GM21390 (cell line): ENCODE results near the gene MORC2.

Experiments used
- ATAC-seq: cut with Tn5 transposase; IDR thresholded peaks from one replicate; pipeline ENCODE4 v1.9.1; 2021; ENCODE audit not compliant: unreplicated experiment

The MORC2 gene

DNA sequence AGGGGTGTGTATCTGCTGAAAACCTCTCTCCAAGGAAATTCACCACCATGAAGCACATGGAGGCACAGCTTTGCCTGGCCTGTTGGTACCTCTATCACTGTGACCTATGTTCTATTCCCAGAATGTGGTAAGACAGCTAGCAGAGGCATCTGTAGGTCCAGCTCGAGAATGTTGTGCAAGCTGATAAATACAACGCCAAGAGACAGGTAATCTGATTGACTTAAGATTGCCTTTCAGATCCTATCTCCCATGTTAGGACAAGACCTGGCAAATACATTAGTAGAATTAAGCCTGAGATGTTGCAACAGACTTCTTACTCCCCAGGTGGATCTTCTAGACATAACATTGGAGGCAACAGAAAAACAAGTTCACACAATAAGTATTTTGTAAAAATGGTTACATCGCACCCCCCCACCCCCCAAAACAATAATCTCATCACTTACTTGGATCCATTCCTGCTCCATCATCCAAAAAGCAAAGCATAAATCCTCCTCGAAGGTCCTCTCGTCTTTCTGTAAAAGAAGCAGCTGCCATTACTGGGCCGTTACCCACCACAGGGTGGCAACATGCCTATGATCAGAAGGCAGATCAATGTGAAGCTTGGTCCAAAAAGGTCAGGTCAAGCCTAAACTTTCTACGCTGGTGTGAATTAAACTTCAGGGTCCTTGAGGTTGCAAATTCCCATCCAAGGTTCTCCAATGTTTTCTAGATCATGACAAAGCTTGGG lies 18.5 kb downstream of the MORC2 start:
- no peak for ATAC-seq

GRCh38 chr22:30948930-30949342 lies 19.6 kb downstream of the MORC2 start:
- ATAC-seq, result no peak

- ATAC-seq, result no peak
Measured at GRCh38 chr22:30947816-30948454, 20.6 kb downstream of the MORC2 start.

DNA sequence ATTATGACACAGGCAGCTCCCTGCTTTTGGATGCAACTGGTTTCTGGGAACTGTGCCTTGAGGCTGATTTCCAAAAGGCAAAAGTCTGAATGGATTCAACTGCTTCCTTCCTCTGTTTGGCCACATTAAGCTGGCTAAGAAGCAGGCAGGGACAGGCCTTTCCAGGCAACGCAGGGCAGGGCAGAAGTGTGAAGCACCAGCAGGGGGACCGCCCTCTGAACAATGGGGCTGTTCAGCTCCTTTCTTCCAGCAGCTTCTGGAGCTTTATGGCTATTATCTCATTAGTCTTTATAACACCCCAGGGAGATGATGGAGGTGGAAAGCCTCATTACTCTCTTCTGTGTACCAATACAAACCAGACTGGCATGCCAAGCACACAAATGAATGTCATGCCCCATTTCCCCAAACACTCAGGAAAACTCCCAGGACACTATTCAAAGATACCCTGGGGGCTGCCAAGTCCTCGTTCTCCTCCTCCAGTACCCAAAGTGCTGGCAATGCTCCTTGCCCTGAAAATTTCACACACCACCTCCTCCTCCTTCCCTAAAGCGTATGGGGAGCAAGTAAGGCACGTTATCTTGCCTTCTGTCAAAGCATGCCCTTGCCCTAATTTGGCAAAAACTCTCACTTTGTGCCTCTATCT lies 21.3 kb downstream of the MORC2 start:
- ATAC-seq, result no peak

DNA sequence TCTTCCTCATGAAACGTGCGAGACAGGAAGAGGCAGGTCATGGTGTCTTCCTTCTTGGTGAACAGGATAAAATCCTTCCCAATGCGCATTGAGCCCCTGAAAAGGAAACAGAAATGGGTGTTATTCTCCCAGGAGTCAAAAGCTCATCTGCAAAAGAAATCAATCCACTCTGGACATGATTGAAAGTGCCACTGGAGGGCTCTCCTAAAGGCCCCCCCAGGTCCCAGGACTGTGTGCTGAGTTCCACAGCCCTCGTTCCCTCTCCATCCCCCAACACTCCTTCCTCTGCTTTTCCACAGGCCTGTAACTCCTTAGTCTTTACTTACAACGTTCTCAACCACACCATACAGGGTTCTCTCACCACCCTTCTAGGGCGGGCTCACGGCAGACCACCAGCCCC lies 22.2 kb downstream of the MORC2 start:
- ATAC-seq, result no peak

- no peak for ATAC-seq
Measured at GRCh38 chr22:30945653-30946052, 22.9 kb downstream of the MORC2 start.

DNA sequence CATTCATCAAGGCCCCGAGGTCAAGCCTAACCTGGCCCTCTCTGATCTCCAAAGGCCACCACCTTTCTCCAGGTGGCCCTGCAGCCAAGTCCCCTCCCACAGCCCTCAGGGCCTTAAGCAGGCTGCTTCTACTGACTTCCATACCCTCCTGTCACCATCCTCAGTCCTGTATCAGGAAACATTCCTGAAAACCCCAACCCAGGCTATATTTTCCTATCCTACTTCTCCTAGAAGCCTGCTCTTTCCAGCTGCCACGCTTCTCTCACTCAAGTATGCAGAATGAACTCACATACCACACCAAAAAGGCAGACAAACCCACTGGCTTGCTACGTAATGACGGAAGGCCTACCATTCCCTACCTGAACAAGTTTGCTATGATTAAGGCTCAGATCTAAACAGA lies 23.6 kb downstream of the MORC2 start:
- ATAC-seq, result no peak

DNA sequence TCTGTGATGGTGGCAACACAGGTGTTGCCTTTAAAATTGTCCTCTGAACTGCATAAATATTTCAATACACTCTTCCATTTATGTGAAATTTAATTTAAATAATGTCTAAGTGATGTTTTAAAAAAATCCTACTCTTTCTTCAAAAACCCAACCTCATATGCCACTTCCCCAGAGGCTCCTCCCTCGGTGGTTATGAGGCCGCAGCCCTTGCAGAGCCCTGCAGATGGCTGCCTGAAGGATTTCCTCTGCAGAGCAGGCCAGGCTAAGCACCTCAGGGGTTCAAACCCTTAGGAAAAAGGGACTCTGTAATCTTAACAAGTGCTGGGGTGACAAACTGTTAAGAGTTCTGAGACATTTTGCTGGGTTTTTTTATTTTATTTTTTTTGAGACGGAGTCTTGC lies 25.2 kb downstream of the MORC2 start:
- ATAC-seq, result no peak

- no peak for ATAC-seq
Measured at GRCh38 chr22:30941363-30941740, 27.2 kb downstream of the MORC2 start.

- no peak for ATAC-seq
Measured at GRCh38 chr22:30940685-30941362, 27.8 kb downstream of the MORC2 start.

GRCh38 chr22:30934053-30934452 lies 34.5 kb downstream of the MORC2 start:
- no peak for ATAC-seq

DNA sequence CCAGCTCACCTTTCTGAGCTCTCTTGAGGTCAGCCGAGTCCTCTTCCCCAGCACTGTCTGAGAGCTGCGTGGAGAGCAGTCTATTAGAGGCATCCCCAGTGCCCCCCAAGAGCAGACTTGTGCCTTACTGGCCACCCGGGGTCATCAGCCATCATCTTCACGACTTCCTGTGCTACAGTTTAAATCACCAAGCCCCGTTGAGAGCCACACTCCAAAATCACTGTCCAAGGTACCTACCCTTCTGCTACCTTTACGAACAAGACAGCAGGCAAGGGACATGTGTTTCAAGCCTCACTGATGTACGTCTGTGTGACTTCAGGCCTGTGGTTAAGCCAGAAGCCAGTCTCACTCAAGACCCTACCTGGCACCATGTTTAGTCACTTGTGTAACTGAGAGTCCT lies 35.1 kb downstream of the MORC2 start:
- ATAC-seq, result no peak

- no peak for ATAC-seq
Measured at GRCh38 chr22:30932661-30933060, 35.9 kb downstream of the MORC2 start.

DNA sequence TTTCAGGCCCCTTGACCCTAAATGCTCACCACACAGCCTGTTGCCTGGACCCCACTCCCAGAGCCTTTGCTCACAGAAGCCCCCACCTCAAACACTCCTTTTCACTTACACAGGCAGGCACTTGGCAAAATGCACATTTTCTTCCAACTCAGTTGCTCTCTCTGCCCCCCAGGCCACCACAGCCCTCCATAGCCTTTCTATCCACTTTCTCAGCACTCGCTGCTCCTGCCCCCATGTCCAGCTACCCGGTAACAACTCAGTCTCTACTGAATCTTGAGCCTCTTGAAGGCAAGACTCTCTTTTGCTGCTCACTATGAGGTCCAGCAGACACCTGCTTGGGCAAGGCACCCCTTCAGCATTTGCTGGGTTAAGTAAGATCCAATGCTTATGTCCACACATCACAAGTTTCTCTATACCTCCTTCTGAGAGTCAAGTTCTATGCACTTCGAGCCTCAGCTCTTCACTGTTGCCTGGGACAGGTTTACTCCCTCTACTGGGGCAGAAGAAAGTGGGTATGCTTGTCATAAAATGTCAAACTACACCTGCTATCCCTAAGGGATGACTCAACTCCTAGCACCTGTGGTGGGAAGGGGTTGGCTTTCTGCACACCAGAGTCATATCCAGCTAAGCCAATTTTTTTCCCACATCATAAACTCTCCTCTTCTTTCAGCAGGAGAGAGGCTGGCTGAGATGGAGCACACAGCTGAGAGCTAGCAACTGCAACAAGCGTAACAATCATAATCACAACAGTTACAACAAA lies 36.9 kb downstream of the MORC2 start:
- ATAC-seq, result no peak

- ATAC-seq, result no peak
Measured at GRCh38 chr22:30930228-30930627, 38.3 kb downstream of the MORC2 start.

- no peak for ATAC-seq
Measured at GRCh38 chr22:30928401-30928800, 40.2 kb downstream of the MORC2 start.

- ATAC-seq, result no peak
Measured at GRCh38 chr22:30927806-30928205, 40.8 kb downstream of the MORC2 start.

- no peak for ATAC-seq
Measured at GRCh38 chr22:30926706-30927105, 41.9 kb downstream of the MORC2 start.

- no peak for ATAC-seq
Measured at GRCh38 chr22:30925667-30926066, 42.9 kb downstream of the MORC2 start.

DNA sequence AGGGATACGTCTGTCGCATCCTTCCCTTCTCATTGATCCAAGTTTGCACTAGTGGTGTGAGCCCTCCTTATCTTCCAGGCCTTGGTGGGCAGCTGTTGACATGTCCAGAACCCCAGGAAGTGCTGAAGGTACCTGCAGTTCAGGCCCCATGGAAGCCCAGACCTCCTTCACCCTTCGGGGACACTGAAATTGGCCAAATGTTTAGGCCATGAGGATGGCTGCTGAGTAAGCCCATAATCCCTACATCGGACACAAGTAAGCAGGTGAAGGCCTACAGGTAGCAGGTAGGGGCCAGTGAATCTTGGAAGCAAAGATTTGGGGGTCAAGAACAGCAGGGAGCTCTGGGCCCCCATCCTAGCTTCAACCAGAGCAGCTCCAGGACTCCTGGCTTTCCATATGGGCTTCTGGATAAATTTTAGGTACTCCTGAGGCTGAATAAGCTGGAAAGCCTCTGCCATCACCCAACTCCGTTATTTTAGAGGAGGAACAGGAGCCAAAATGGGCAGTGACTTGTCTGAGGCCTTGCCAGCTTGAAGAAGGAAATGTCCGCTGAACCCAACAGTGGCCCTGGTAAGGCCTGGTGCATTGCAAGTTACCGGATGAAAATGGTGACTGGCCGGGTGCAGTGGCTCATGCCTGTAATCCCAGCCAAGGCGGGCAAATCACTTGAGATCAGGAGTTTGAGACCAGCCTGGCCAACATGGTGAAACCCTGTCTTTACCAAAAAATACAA lies 45.2 kb downstream of the MORC2 start:
- ATAC-seq, result no peak
